ENCODE data around the gene EIF1AX.

- TF ChIP-seq CTCF (IDR thresholded peaks at IDR 0.05) (no peak), POLR2A (IDR thresholded peaks at IDR 0.05) (no peak)
Observed at GRCh38 chrX:20124964-20125363, 16.7 kb downstream of the EIF1AX start.

Data from sigmoid colon (tissue), 3 donors.